HG02623 (cell line): ENCODE measurements around the gene KIF1A.

Source experiments
- ATAC-seq: cut with Tn5 transposase; IDR thresholded peaks from one replicate; pipeline ENCODE4 v1.9.1; 2021; ENCODE audit warnings: moderate library complexity; ENCODE audit not compliant: unreplicated experiment

KIF1A gene

GRCh38 chr2:240670950-240671349, 149.1 kb downstream of the KIF1A start:
- ATAC-seq, result no peak

GRCh38 chr2:240670402-240670801, 149.6 kb downstream of the KIF1A start:
- ATAC-seq, result no peak

- no peak for ATAC-seq
Measured at GRCh38 chr2:240664622-240665021, 155.4 kb downstream of the KIF1A start.
